GDM1 (cell line): ENCODE measurements around the gene CTIF.
A peak's percentile ranks its signal among the peaks of the same experiment; 100 is the strongest.
"Not testable (repeated sequence)": the region's sequence is repeated elsewhere in the genome, so short reads cannot be mapped to it uniquely, and the experiment has no call there.

Source experiments
- DNase-seq: peaks from one replicate; lab custom pipeline; 2025; lab: John Stamatoyannopoulos, UW

The CTIF gene

GRCh38 chr18:48538531-48539405 is at the start of gene CTIF:
CTIF (plus strand) TSS chr18:48539031; CDS start chr18:48619566, 80,535 bp downstream.
- DNase-seq: peak; percentile 72

GRCh38 chr18:48490641-48491293 is 48.1 kb upstream of the CTIF start:
- no peak for DNase-seq

- DNase-seq: no peak
Measured at GRCh38 chr18:48492880-48493279, 46.0 kb upstream of the CTIF start.

DNA sequence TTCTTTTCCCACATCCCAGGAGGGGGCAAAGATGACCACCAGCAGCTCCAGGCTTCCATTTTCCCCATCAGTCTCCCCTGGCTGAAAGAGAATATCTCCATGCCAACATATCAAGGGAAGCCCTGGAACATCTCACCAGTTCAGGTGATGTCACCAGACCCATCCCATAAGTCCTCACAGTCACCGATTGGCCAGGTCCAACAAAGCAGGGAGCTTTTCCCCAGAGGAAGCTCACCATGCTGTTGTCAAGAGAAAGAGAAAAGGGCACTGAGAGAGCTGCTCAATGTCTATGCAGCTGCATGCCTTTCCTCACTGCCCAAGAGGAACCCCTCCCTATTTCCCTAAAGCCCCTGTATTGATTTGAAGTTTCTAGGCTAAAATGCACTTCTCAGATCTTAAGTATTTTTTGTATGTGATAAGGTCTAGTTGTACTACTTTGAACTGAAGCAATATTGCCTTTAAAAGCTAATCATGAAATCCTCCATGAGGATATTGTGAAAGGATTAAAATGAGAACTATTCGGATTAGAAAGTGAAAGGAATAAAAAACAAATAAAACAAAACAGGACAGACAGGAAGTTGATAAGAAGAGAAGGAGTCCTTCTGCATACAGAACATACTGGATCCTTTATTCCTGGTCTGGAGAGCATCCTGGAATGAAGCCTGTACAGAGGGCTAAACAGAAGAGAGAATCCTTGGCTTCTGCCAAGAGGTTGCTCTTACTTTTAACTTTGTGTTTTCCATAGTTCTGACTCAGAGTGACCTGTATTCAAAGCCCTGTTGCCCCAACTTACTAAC is 45.2 kb upstream of the CTIF start:
- no peak for DNase-seq

DNA sequence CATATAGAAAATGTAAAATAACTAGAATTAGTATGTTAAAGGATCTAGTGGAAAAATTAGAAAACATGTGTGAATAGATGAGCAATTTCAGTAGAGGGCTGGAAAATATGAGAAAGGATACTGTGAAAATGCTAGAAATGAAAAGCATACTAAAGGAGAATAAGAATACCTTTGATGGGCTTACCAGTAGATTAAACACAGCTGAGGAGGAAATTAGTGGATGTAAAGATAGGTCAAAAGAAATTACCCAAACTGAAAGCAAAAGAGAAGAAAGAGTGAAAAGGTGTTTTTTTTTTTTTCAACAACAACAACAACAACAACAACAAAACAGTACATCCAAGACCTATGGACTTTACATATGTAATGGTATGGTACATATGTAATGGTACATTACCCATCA is 41.0 kb upstream of the CTIF start:
- DNase-seq: no peak

- no peak for DNase-seq
Measured at GRCh38 chr18:48500517-48500916, 38.3 kb upstream of the CTIF start.

DNA sequence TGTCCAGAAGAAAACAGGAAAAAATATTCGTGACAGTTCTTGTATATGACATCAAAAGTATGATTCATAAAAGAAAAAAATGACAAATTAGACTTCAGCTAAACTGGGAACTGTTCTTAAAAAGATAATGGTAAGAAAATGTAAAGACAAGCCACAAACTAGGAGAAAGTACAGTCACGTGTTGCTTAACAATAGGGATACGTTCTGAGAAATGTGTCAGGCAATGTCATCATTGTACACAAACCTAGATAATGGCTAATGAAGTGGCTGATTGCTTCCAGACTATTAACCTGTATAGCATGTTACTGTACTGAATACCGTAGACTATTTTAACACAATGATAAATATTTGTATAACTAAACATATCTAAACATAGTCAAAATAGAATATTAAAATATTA is 35.9 kb upstream of the CTIF start:
- DNase-seq: no peak

DNA sequence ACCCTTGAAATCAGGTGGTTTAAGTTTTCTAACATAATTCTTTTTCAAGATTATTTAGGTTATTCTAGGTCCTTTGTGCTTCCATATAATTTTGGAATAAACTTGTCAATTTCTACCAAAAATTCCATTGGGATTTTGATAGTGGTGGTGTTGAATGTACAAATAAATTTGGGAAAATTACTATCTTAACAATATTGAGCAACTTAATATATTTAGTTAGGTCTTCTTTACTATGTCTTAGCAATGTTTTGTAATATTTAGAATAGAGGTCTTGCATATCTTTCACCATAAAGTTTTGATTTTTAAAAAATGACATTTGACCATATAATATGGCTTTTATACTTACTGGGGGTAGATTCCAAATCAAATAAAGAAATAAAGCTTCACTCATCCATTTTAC is 34.0 kb upstream of the CTIF start:
- no peak for DNase-seq

DNA sequence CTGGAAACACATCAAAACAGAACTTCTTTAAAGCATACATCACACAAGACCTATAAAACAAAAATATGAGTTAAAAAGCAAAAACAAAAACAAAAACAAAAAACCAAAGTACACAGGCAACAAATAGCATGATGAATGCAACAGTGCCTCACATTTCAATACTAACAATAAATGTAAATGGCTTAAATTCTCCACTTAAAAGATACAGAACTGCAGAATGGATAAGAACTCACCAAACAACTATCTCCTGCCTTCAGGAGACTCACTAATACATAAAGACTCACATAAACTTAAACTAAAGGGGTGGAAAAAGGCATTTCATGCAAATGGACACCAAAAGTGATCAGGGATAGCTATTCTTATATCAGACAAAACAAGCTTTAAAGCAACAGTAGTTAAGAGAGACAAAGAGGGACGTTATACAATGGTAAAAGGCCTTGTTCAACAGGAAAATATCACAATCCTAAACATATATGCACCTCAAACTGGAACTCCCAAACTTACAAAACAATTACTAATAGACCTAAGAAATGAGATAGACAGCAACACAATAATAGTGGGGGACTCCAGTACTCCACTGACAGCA is 31.8 kb upstream of the CTIF start:
- not testable (repeated sequence) for DNase-seq

GRCh38 chr18:48512498-48512897 is 26.3 kb upstream of the CTIF start:
- not testable (repeated sequence) for DNase-seq

GRCh38 chr18:48514786-48515185 is 24.0 kb upstream of the CTIF start:
- no peak for DNase-seq

DNA sequence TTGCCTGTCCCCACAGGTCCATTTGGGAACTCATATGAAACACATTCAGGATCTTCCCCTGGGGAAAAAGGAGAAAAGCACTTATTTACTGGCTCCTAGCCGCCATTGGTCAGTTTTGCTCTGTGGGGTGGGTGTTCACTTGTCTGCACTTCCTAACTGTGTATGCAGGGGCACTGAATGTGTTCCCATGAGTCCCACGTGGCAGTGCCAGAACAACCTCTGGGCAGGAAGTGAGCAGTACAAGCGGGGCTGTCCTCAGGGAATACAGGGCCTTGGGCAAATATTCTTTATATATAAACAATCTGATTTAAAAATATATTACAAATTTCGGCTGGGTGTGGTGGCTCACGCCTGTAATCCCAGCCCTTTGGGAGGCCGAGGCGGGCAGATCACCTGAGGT is 21.8 kb upstream of the CTIF start:
- no peak for DNase-seq

DNA sequence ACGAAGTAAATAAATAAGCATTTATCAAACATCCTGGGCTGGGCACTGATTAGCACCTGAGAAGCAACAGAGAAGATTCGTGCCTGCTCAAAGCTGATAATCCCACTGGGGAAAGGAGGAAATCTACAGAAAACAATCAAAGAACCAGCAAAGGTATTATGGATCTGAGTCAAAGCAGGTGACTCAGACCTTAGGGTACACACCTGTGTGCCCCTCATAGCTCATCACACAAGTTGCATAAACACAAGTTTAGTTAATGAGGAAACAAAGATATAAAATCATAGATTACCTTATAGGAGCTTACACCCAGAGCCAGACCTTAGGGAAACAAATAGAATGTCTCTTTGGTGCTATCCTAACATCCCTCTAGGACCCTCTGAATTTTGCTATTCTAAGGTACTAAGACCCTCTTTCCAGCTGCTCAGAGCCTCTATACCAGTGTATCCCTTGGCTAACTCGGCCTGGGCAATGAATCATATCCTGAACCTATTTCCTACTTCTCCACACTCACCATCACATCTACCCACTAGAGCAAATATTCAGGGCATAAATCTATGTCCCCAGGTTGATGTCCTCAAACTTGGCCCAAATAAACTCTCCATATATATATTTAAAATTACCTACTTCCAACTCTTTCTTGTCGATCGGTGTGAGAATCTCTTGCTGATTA is 19.3 kb upstream of the CTIF start:
- no peak for DNase-seq

DNA sequence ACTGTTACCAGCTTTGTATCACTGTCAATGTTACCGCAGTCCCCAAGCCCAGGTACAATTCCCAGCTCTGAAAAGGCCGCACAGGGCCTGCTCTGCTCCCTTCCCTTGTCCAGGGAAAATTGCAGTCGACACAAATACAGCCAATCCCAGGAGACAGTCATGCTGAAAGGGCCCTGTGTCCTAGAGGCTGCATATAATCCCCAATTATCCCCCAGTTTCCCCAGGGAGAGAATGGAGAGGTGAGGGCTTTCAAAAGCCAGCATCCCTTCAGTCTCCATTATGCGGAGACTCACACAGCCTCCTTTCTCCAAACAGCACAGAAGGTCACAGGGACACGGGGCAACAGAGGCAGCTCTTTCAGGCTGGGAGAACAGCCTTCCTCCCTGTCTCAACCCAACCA is 17.1 kb upstream of the CTIF start:
- no peak for DNase-seq

DNA sequence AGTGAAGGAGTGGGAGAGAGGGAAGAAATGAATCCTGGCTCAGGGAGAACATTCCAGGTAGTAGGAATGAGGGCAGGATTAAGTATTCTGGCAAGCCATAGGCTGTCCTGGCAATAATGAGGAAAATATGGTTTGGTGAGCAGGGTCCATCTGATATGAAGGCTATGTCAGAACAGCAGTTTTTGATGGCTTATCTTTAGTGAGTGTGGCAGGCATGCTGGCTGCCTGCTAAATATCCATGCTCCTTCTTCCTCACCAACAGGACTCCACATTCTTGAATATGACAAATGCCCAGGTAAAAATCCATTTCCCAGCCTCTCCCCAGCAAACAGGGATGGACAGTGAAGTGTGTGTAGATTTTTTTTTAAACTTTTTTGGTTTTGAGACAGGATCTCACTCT is 13.2 kb upstream of the CTIF start:
- DNase-seq: no peak

- no peak for DNase-seq
Measured at GRCh38 chr18:48527461-48527860, 11.4 kb upstream of the CTIF start.

- no peak for DNase-seq
Measured at GRCh38 chr18:48528861-48529260, 10.0 kb upstream of the CTIF start.

- DNase-seq: no peak
Measured at GRCh38 chr18:48529796-48530195, 9.0 kb upstream of the CTIF start.

- no peak for DNase-seq
Measured at GRCh38 chr18:48530399-48531081, 8.3 kb upstream of the CTIF start.

DNA sequence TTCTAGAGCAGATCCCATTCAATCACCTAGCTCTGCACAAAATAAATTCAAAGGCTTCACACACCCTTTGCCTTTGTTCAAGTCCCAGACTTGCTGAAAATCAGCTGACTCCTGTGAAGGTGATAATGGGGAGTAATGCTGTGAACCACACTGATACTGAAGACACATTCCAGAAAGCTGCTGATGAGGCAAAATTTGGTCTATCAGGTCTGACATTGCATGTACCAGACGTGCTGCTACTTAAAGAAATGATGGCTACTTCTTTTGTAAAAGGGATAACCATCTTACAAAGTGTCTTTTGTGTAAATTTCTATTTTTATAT is 7.8 kb upstream of the CTIF start:
- DNase-seq: no peak

DNA sequence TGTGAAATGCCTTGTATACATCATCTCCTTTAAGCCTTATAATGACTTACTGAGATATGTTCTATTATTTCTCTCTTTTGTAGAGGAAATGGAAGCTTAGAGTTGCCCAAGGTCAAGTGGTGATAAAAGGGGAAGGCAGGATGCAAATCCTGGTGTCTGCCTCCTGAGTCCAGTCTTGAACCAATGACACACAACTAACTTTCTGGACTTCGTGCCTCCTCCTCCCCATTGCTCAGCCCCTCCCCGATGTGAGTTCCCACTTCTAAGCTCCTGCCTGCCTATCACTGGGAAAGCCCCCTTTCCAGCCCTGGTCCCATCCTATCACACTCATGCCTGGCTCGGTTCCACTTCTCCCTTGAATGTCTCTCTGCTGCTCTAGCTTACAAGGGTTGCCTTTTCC is 6.9 kb upstream of the CTIF start:
- DNase-seq: no peak
